HG02943 (cell line): Measurements from ENCODE around the gene PODN.

Source experiments
- ATAC-seq: cut with Tn5 transposase; IDR thresholded peaks from one replicate; pipeline ENCODE4 v1.9.1; 2021; ENCODE audit warnings: mild to moderate bottlenecking, low read depth, moderate library complexity; ENCODE audit not compliant: unreplicated experiment

Gene PODN

DNA sequence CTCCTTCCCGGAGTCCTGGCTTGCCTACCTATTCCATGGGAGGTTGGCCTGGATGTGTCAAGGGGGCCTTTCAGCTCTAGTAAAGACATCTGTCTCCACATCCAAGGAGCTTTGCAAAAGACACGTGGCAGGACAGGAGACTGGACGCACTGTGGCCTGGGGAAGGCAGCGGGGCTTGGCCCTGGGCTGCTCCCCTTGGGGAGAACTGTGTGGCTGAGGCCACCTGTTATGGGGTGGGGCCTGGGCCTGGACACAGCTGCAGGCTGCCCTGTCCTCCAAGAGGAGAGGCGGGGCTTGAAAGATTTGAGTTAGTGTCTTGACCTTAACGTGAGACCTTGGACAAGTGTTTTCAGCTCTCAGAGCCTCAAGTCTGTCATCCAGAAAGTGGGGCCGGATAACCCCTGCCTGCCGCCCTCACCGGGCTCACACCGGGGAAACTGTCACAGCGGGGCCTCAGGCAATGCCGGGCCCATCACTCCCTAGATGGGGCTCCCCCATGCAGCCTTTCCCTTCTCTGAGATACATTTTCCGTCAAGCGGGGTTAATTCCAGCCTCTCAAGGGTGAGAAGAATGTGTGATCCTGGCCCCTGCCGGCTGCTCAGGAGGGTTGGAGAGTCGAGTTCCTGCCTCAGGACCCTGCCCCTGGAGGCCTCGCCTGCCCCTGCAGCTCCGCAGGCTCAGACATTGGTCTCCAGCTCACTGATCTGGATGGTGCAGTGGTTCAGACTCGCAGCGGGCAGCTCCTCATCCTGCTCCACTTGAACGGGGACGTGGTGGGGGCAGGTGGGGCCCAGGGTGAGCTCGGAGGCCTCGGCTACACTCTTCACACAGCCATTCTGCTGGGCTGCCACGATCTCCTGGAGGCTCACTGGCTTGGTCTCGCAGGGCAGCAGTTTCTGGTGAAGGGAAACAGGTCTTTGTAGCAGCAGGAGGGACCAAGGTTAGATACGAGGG, 25.6 kb downstream of the PODN start:
- ATAC-seq, result no peak

DNA sequence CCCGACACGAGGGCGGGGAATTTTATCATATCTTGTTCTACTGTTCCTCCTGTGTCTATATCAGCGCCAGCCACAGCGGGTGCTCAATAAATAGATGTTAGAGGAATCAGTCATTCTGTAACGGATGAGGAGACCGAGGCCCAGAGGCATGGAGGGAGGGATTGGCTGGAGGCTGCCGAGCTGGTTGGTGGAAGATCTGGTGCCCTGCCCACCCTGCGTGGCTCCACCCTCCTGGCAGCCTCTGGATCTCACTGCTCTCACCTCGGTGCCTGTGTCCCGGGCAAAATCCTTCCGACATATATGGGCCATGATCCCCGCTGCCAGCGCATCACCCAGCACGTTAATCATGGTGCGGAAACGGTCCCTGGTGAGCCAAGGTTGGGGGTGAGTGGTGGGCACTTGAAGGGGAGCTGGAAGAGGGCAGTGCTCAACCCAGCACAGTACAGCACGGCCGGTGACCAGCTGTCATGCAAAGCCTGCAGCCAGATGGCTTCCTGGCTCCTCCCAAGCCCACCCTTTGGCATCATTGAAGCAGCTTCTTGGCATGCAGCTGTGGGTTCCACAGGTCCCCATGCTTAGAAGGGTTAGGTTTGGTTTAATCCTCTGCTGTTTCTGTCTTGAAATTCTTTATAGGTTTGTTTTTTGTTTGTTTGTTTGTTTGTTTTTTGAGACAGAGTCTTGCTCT, 26.7 kb downstream of the PODN start:
- no peak for ATAC-seq

DNA sequence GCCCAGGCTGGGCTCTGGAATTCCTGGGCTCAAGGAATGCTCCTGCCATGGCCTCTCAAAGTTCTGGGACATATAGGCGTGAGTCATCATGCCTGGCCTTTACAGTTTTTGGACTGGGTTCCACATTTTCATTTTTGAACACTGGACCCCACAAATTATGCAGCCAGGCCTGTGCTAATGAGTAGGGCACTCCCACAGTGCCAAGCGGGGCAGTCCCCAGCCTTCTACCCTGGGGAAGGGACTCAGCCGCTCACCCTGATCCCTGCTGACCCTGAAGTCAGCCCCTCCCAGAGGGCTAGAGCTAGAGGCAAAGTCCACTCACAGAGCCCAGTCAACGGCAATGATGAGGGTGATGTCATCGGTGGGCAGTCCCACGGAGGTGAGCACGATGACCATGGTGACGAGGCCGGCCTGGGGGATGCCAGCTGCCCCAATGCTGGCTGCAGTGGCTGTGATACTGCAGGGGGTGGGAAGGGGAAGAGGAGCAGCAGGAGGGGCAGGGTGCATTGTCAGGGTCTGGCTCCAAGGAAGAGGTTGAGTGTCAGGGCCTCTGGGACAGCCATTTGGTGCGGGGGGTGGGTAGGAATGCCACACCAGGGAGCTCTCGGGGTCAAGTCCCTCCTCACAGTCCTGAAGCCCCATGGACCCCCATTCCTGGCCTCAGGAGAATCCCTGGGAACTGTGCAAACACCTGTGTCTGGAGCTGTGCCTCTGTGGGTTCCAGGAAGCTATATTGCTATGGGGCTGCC, 27.6 kb downstream of the PODN start:
- no peak for ATAC-seq

DNA sequence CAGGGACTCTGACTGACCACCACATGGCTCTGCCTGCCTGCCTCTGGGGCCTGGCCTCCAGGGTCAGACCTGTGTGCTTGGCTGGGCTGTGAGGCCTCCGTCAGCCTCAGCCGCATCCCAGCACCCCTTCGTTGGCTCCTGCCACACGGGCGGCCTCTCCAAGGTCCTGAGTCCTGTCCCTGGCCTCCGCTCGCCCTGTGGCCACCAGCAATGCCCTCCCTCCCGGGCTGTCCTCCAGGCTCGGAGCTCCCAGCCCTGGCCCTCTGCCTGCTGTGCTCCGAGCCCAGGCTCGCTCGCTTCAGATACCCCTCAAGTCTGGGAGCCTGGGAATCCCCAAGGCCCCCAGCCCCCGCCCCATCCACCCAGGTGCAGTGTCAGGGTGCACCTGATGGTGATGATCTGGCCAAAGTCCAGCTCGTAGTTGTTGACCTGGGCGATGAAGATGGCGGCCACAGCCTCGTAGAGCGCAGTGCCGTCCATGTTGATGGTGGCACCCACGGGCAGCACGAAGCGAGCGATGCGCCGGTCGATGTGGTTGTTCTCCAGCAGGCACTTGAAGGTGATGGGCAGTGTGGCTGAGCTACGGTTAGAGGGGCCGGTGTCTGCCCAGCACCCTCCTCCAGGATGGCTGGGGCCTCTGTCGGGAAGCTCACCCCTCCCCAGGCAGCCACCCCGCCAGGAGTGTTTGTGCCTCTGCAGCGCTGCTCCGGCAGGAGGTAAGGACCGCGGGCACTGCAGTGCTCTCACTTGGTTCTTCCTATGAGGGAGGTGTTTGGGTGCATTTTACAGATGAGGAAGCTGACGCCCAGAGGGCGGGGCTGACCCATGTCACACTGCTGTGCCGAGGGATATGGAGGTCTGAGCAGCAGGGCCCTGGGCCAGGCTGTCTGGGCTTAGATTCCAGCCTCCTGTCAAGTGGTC, 28.5 kb downstream of the PODN start:
- ATAC-seq, result no peak

DNA sequence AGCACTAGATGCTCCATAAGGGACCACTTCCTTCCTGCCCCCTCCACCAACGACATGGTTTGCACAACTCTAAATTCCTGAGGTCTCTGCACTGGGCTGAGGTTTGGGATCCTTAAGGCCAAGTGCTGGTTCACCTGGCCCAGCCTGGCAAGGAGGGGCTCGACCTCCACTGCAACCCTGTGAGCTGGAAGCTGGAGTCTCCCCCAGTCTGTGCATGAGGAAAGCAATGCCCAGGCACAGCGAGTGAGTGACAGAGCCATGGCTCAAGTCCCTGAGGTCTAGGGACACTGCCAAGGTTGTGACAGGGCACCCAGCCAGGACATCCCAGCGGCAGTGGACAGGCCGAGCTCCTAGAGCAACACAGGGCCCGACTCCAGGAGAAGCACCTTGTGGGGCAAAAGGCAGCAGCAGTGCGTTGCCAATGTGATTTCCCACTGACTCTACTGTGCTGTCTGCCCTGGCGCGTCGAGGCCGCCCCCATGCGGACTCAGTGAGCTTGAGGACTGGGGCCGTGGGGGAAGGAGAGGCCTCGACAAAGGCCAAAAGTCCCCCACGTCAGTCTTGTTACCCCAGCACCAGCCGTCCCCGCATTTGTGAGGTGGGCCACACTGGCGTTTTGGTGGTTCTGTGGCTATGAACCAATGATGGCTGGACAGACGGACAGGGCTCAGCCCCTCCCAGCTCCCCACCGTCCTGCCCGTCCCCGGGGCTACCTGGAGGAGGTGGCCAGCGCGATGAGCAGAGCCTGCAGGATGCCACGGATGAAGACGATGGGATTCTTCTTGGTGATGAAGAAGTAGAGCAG, 30.0 kb downstream of the PODN start:
- ATAC-seq, result no peak

DNA sequence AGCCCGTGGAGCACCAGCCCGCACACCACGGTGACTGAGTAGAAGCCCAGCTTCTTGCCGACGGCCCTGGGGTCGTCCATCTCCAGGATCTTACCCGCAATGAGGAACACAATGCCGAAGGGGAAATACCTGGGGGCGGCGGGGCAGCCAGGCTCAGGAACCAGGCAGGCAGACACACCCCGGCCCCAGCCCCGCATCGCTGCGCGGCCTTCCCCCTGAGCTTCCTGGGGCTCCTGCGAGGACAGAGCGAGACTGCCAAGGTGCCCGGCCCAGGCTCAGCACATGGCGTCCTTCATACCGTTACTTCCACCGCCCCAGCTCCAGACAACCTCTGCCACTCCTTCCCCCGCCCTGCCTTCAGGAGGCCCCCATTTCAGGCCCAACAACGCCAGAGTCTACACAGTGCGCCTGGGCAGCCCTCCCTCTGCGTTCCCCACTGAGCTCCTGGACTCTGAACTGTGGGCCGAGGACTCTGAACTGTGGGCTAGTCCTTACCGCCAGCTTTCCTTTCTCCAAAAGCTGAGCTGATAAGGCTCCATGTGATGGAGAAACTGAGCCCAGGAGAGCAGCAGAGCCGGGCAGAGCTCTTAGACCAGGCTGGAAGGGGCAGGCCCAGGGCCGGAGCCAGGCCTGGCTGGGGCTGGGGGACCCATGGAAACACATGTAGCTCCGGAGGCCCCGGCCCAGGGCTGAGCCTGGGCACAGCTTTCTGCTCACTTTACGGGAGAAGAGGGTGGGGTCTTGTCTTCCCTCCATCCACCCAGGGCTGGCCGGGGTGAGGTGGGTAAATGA, 30.8 kb downstream of the PODN start:
- ATAC-seq, result no peak

DNA sequence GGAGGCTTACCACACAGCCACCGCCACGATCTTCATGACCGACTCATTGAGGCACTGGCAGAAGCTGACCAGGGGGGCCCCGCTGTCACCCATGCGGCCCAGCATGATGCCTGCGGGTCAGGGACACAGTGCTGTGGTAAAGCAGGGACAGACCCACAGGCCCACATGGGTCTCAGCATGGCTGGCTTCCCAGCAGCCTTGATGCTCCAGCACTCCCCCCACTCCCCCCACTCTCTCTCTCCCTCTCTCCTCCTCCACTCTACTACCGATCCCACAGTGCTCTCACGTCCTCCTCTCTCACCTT, 31.4 kb downstream of the PODN start:
- no peak for ATAC-seq

DNA sequence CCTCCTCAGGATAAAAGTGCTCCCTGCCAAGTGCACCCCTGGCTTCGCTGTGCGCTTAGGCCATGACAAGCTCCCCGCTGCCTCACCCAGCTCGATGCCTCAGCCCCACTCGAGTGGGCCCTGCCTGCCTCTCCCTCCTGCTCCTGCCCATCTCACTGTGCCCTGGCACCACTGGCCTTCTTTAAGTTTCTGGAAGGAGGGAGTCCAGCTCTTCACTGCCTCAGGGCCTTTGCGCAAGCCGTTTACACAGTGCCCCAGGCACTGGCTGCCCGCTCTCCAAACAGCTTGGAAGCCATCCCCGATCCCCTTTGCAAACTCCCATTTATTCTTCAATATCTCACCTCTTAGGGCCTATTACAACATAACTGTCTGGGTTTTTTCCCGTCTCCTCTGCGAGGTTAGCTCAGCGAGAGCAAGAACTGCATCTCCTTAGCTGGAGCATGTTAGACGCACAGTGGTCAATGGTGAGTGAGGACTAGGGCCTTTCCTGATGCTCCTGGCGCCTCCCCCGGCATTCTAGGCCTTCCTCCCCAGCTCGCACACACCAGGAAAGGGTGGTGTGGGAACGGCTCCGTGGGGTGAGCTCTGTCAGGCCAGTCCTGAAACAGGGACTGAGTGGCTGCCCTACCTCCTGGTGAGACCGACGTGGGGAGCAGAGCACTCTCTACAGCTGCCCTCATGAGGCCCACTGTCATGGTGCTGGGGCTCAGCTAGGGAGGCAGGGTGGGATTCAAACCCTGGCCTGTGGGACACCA, 31.9 kb downstream of the PODN start:
- ATAC-seq, result no peak

DNA sequence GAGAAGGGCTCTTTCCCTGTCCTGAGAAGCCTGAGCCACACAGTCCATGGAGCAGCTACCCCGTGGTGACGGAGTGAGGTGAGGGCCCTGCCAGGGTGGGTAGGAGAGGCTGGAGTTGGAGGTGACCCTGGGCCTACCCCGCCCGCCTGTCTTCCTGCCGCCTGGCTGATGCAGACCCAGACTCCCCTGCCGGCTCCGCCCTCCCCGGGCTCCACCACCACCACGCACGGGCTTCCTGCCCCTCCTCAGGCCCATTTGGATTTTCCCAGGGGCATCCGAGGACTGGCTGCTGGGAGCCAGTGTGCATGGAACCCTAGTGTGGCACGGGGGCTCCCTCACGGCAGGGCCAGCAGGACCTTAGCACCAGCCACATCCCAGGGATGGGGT, 32.5 kb downstream of the PODN start:
- ATAC-seq, result no peak

DNA sequence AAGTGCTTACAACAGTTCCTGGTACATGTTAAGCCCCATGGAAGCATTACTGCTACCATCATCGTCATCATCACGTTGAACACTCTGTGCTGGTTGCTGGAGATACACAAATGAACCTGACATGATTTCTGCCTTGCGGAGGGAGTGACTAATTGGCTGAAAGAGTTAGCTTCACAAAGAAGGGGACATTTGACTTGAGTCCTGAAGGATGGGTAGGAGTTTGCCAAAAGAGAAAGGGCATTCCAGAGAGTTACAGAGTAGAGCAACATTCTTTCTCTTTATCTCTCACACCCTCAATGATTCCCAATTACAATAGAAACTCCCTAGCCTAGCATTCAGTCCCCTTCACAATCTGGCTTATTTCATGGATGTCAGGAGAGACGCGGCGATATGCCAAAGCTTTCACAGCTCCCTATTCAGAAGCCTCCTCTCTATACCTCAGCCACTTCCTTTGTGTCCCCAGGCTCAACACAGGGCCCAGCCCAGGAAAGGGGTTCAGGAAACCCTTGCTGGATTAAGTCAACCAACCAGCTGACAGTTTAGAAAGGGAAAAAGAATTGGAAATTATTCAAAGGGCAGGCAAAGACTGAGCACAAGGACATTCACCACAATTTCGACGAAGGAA, 42.4 kb downstream of the PODN start:
- no peak for ATAC-seq

DNA sequence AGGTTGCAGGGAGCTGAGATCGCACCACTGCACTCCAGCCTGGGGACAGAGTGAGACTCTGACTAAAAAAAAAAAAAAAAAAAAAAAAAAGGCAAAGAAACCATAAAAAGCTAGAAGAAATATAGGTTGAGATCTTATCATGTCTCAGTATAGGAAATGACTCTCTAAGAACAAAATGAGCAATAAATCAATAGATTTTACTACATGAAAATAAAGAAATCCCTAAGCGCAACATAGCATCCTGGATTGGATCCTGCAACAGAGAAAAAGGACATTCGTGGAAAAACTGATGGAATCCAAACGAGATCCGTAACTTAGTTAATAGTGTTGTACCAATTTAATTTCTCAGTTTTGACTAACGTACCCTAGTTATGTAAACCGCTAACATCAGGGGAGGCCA, 45.1 kb downstream of the PODN start:
- no peak for ATAC-seq

DNA sequence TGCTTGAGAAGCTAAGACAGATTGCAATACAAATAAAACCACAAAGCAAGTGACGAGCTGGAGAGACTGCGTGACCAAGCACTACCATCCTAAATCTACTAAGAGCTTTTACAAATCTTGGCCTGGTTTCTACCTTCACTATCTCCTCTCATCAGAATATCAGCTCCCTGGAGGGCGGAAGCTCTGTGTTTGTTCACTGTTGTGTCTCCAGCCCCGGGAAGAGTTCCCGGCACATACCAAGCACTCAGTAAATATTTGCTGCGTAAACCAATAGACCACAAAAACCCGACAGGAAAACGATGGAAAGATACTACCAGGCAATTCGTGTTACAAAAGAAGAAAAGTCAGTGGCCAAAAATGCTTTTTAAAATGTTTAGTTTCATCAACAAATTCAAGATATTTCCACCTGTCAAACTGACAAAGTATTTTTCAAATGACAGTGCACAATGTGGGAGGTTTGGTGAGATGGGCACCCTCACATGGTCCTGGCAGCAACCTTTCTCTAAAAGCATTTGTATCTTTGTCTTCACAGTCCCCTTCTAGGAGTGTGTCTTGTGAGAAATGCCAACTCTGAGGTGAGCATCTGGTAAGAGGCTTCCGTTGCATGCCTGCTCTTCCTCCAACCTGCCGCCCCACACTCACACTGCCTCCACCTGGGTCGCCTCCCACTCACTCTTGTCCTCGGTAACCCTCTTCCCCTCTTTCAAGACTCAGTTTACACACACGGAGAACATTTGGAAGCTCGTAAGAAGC, 45.7 kb downstream of the PODN start:
- ATAC-seq, result no peak

DNA sequence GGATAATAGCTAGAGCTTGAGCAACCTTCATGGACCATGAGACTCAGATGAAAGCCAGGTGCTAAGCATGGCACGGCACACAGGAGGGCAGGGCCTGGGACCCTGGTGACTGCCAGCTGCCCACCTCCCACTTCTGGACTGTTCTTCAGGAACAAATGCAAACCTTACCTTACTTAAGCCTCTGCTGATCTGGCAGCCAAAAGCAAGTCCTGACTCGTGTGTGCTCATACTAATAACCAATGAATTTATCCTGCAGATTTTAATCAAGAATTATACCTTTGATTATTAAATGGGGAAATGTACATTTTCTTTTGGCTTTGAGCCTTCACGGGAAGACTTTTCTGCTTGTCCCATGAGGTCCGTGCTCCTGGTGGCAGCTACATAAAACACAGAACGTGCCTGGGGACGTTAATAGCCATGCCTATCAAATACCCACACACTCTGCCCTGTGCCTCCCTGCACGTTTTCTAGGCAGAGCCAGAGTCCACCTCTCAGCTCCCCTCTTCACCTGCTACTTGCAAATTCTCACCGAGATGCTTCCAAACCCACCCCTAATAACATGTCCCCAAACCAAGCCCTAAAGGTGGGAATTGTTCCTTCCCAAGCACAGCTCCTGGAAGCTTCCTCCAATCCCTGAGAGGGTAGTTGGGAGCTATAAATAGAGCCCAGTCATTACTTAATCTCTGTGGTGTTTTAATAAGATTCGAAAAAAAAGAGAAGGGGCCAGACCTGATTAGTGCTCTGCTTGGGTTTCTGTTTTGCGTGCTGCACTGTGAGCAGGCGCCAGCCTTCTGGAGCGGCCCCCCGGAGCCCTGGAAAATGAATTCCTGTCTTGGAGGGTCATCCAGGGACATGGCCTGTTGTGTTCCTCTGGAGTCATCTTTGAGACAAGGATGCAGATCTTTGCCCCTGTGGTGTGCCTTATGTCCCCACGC, 46.9 kb downstream of the PODN start:
- no peak for ATAC-seq

DNA sequence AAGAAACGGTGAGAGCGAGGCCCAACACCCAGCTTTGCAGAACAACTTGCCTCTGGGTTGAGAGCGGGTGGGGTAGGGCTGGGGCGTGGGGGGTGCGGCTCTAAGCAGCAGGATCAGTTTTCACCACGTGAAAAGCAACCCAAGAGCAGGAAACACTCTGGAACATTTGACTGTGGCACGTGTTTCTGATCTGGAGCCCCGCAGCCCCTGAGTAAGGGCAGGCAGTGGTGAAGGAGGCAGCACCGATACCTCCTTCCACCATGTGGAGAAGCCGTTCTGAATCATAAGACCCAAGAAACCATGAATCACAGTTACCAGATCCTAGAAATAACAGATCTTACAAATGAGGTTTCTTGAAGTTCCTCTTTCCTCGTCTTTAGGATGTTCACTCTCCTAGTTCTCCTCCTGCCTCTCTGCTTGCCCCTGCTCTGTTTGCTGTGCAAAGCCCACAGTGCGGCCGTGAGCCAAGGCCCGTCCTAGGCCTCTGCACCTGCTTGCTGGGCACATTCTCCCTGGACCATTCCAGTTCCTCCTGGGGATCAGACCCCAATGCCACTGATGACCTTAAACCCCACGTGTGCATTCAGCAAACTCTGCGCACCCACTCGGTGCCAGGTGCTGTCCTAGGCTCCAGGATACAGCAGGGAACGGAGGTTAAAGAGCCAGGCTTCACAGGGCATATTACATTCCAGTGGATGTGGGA, 48.5 kb downstream of the PODN start:
- ATAC-seq, result no peak

DNA sequence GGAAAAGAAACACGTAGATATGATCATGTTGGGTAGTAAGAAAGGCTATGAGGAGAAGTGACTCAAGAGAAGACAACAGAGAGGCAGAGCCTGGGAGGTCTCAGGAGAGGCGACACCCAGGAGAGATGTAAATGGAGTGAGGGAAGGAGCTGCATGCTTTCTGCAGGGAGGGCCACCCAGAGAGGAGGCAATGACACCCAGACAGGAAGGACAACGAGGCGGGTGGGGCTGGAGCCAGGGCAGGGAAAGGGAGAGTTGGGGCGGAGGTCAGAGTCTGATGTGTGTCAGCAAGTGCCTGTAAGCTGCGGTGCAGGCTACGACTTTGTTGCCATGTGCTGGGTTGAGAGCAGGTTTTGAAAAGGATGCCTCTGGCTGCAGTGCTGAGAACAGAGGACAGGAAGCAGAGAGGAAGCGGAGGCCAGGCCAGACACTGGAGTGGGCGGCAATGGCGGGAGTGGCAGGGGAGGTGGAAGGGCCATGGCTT, 49.1 kb downstream of the PODN start:
- no peak for ATAC-seq
